ENCODE data around the gene CNTNAP5.

- TF ChIP-seq CTCF (conservative IDR thresholded peaks at IDR 0.05; ENCODE audit: low read length), result no peak
- TF ChIP-seq EZH2phosphoT487 (IDR thresholded peaks at IDR 0.05; ENCODE audit: borderline replicate concordance), result no peak
Observed at GRCh38 chr2:124663645-124663997, 638.5 kb downstream of the CNTNAP5 start.
